SKM-1 treated with dmso at 0.1 percent for 144 hours (cell line): ENCODE measurements around the gene PCDHB1.
"Not testable (repeated sequence)": the region's sequence is repeated elsewhere in the genome, so short reads cannot be mapped to it uniquely, and the experiment has no call there.

Experiments
- DNase-seq: peaks from one replicate; lab custom pipeline; 2025; ENCODE audit not compliant: unreplicated experiment; lab: John Stamatoyannopoulos, UW

The PCDHB1 gene

GRCh38 chr5:141082228-141082627, 31.1 kb downstream of the PCDHB1 start:
- DNase-seq, result no peak

- DNase-seq, result no peak
Observed at GRCh38 chr5:141084487-141084989, 33.4 kb downstream of the PCDHB1 start.

GRCh38 chr5:141094481-141095262, 43.5 kb downstream of the PCDHB1 start, which contains the start of gene PCDHB2:
Gene PCDHB2, plus strand, starts transcription at chr5:141094615. Its CDS starts 176 bp downstream, at chr5:141094791.
- peak; percentile 2 for DNase-seq

- no peak for DNase-seq
Observed at GRCh38 chr5:141095263-141095641, 44.1 kb downstream of the PCDHB1 start.

GRCh38 chr5:141096181-141096580, 45.0 kb downstream of the PCDHB1 start:
- DNase-seq, result not testable (repeated sequence)

GRCh38 chr5:141096586-141096985, 45.4 kb downstream of the PCDHB1 start:
- DNase-seq, result not testable (repeated sequence)

GRCh38 chr5:141100243-141100805, 49.1 kb downstream of the PCDHB1 start, which contains the start of gene PCDHB3:
Gene PCDHB3, plus strand, starts transcription at chr5:141100473. Its CDS starts 177 bp downstream, at chr5:141100650.
- no peak for DNase-seq

GRCh38 chr5:141101059-141101458, 49.9 kb downstream of the PCDHB1 start:
- no peak for DNase-seq

- DNase-seq, result not testable (repeated sequence)
Observed at GRCh38 chr5:141102070-141102469, 50.9 kb downstream of the PCDHB1 start.

- not testable (repeated sequence) for DNase-seq
Observed at GRCh38 chr5:141102471-141102870, 51.3 kb downstream of the PCDHB1 start.

GRCh38 chr5:141105350-141105749, 54.2 kb downstream of the PCDHB1 start:
- no peak for DNase-seq
